ENCODE results near the gene CDC42EP4. TPM values are rescaled to one million over a fixed set of nuclear protein-coding genes. Genes with fewer than 3 reads are reported as not detected.

CDC42EP4 gene
- total and polyA plus RNA-seq, 2 experiments from 2014 or later = 4.4 to 19.9 TPM

DNA sequence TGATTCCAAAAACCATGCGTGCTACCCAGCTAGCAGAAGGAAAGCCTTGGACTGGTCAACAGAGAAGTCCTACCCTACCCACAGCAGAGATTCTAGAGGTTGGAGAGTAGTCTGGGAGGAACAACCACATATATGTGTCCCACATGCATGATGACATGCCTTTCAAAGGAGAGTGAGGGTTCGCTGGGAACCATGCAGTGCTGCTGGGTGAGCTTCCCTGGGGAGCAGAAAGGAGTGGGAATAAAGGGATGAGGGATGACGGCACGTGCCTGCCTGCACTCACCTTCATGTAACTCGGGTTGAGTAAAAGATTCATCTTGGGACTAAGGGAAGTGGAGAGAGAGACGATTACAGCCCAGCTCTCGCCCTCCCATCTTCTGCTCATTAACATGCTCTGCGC, 59.9 kb downstream of the CDC42EP4 start:
- Mint-ChIP-seq H3K27ac (no peak overlapping the region), H3K4me3 (no peak overlapping the region), H3K36me3 (ENCODE audit: low read depth) (peaks cover 2% of the 10 kb centered on the region; the same call in 1 of the 3 replicates), H3K27me3 (ENCODE audit: insufficient read depth, low read depth, poor library complexity) (peaks cover 2% of the 10 kb centered on the region), H3K4me1 (peaks cover 9% of the 10 kb centered on the region; the same call in 2 of the 3 replicates), H3K9me3 (no peaks in the 10 kb centered on the region)
- Histone ChIP-seq H3K27ac (ENCODE audit: low read depth) (no peak overlapping the region), H4K20me1 (replicated peaks; ENCODE audit: insufficient read depth) (no peaks in the 10 kb centered on the region; the same call in 1 of the 2 replicates), H3K36me3 (ENCODE audit: insufficient read depth) (no peaks in the 10 kb centered on the region; the same call in 1 of the 2 replicates), H3K4me3 (no peak overlapping the region), H3K79me2 (replicated peaks; ENCODE audit: insufficient read depth) (no peaks in the 10 kb centered on the region), H3K4me2 (no peak overlapping the region), H3K27me3 (ENCODE audit: insufficient read depth) (no peaks in the 10 kb centered on the region), H3K4me1 (ENCODE audit: insufficient read depth) (peaks cover 5% of the 10 kb centered on the region), H2AFZ (no peak overlapping the region), H3K9me2 (ENCODE audit: insufficient read depth) (no peaks in the 10 kb centered on the region), H3F3A (replicated peaks; ENCODE audit: low read depth) (no peaks in the 10 kb centered on the region; the same call in 1 of the 2 replicates)
- ATAC-seq (no peak), DNase-seq (ENCODE audit: low spot score) (no peak)
- no peak for TF ChIP-seq POLR2AphosphoS5 (IDR thresholded peaks at IDR 0.05; ENCODE audit: low read depth)
- no peak for TF ChIP-seq EZH2 (IDR thresholded peaks at IDR 0.05; ENCODE audit: low read depth, unreplicated experiment)
- no peak for TF ChIP-seq EZH2phosphoT487 (IDR thresholded peaks at IDR 0.05; ENCODE audit: unreplicated experiment)
- no peak for TF ChIP-seq ZNF331 (CRISPR knock-in tag; IDR thresholded peaks at IDR 0.05; ENCODE audit: low read depth)
- no peak for TF ChIP-seq STAT1 (IDR thresholded peaks at IDR 0.05; ENCODE audit: unreplicated experiment)
- no peak for TF ChIP-seq CREB1 (CRISPR knock-in tag; IDR thresholded peaks at IDR 0.05; ENCODE audit: low read depth)
- no peak for TF ChIP-seq JUNB (IDR thresholded peaks at IDR 0.05; ENCODE audit: unreplicated experiment)
- TF ChIP-seq, protein P1, sequence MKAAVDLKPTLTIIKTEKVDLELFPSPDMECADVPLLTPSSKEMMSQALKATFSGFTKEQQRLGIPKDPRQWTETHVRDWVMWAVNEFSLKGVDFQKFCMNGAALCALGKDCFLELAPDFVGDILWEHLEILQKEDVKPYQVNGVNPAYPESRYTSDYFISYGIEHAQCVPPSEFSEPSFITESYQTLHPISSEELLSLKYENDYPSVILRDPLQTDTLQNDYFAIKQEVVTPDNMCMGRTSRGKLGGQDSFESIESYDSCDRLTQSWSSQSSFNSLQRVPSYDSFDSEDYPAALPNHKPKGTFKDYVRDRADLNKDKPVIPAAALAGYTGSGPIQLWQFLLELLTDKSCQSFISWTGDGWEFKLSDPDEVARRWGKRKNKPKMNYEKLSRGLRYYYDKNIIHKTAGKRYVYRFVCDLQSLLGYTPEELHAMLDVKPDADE (IDR thresholded peaks at IDR 0.05) = no peak
- TF ChIP-seq, protein P2, sequence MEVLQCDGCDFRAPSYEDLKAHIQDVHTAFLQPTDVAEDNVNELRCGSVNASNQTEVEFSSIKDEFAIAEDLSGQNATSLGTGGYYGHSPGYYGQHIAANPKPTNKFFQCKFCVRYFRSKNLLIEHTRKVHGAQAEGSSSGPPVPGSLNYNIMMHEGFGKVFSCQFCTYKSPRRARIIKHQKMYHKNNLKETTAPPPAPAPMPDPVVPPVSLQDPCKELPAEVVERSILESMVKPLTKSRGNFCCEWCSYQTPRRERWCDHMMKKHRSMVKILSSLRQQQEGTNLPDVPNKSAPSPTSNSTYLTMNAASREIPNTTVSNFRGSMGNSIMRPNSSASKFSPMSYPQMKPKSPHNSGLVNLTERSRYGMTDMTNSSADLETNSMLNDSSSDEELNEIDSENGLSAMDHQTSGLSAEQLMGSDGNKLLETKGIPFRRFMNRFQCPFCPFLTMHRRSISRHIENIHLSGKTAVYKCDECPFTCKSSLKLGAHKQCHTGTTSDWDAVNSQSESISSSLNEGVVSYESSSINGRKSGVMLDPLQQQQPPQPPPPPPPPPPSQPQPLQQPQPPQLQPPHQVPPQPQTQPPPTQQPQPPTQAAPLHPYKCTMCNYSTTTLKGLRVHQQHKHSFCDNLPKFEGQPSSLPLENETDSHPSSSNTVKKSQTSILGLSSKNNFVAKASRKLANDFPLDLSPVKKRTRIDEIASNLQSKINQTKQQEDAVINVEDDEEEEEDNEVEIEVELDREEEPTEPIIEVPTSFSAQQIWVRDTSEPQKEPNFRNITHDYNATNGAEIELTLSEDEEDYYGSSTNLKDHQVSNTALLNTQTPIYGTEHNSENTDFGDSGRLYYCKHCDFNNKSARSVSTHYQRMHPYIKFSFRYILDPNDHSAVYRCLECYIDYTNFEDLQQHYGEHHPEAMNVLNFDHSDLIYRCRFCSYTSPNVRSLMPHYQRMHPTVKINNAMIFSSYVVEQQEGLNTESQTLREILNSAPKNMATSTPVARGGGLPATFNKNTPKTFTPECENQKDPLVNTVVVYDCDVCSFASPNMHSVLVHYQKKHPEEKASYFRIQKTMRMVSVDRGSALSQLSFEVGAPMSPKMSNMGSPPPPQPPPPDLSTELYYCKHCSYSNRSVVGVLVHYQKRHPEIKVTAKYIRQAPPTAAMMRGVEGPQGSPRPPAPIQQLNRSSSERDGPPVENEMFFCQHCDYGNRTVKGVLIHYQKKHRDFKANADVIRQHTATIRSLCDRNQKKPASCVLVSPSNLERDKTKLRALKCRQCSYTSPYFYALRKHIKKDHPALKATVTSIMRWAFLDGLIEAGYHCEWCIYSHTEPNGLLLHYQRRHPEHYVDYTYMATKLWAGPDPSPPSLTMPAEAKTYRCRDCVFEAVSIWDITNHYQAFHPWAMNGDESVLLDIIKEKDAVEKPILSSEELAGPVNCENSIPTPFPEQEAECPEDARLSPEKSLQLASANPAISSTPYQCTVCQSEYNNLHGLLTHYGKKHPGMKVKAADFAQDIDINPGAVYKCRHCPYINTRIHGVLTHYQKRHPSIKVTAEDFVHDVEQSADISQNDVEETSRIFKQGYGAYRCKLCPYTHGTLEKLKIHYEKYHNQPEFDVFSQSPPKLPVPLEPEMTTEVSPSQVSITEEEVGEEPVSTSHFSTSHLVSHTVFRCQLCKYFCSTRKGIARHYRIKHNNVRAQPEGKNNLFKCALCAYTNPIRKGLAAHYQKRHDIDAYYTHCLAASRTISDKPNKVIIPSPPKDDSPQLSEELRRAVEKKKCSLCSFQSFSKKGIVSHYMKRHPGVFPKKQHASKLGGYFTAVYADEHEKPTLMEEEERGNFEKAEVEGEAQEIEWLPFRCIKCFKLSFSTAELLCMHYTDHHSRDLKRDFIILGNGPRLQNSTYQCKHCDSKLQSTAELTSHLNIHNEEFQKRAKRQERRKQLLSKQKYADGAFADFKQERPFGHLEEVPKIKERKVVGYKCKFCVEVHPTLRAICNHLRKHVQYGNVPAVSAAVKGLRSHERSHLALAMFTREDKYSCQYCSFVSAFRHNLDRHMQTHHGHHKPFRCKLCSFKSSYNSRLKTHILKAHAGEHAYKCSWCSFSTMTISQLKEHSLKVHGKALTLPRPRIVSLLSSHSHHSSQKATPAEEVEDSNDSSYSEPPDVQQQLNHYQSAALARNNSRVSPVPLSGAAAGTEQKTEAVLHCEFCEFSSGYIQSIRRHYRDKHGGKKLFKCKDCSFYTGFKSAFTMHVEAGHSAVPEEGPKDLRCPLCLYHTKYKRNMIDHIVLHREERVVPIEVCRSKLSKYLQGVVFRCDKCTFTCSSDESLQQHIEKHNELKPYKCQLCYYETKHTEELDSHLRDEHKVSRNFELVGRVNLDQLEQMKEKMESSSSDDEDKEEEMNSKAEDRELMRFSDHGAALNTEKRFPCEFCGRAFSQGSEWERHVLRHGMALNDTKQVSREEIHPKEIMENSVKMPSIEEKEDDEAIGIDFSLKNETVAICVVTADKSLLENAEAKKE (CRISPR knock-in tag; IDR thresholded peaks at IDR 0.05) = no peak
- no peak for TF ChIP-seq NANOG (IDR thresholded peaks at IDR 0.05; ENCODE audit: borderline replicate concordance)
- TF ChIP-seq, protein P3, sequence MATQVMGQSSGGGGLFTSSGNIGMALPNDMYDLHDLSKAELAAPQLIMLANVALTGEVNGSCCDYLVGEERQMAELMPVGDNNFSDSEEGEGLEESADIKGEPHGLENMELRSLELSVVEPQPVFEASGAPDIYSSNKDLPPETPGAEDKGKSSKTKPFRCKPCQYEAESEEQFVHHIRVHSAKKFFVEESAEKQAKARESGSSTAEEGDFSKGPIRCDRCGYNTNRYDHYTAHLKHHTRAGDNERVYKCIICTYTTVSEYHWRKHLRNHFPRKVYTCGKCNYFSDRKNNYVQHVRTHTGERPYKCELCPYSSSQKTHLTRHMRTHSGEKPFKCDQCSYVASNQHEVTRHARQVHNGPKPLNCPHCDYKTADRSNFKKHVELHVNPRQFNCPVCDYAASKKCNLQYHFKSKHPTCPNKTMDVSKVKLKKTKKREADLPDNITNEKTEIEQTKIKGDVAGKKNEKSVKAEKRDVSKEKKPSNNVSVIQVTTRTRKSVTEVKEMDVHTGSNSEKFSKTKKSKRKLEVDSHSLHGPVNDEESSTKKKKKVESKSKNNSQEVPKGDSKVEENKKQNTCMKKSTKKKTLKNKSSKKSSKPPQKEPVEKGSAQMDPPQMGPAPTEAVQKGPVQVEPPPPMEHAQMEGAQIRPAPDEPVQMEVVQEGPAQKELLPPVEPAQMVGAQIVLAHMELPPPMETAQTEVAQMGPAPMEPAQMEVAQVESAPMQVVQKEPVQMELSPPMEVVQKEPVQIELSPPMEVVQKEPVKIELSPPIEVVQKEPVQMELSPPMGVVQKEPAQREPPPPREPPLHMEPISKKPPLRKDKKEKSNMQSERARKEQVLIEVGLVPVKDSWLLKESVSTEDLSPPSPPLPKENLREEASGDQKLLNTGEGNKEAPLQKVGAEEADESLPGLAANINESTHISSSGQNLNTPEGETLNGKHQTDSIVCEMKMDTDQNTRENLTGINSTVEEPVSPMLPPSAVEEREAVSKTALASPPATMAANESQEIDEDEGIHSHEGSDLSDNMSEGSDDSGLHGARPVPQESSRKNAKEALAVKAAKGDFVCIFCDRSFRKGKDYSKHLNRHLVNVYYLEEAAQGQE (IDR thresholded peaks at IDR 0.05; ENCODE audit: unreplicated experiment) = no peak
- no peak for TF ChIP-seq ZNF114 (CRISPR knock-in tag; IDR thresholded peaks at IDR 0.05)
- TF ChIP-seq CTCF (conservative IDR thresholded peaks at IDR 0.05; ENCODE audit: low read depth in 2 of 2) = no peak
